Activated naive CD4-positive, alpha-beta T cell treated with Interleukin-2 at 50 U/mL for 16 hours (primary cell): ENCODE results near the gene SYT6.
"Not testable (repeated sequence)": the region's sequence is repeated elsewhere in the genome, so short reads cannot be mapped to it uniquely, and the experiment has no call there.

Experiments used
- DNase-seq: peaks from one replicate; pipeline ENCODE4 v3.0.0-alpha.2; 2020

Gene SYT6

DNA sequence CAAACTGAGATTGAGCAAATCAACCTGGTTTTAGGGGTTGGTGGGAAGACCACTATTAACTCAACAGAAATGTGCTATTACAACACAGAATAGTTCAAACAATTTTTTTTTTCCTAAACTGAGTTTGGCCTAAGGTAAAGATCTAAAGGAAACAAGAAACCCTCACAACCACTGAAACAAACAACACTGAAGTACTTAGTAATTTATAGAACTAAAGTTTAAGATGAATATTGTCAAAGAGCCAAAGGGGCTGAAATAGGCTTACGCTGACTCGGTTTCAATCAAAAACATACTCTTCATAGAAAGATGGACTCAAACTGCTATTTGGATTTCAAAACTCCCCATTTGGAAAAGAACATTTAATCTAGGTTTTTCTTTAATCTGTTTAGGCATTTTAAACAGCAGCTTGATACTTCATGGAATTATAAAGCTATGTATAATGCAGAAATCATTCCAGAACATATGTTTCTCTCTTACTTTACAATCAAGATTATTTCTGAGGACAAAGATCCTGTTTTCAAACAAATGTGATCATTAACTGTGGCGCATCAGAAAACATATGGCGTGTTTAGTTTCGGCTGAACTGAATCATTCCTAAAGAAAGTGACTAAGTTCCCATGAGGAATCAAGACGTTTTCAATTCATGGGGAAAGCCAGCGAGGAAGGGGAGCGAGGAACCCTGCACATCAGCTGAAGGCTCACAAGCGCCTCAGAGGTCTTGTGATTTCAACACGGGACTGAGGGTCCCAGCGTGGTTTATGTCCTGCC, 62.7 kb downstream of the SYT6 start:
- no peak for DNase-seq

DNA sequence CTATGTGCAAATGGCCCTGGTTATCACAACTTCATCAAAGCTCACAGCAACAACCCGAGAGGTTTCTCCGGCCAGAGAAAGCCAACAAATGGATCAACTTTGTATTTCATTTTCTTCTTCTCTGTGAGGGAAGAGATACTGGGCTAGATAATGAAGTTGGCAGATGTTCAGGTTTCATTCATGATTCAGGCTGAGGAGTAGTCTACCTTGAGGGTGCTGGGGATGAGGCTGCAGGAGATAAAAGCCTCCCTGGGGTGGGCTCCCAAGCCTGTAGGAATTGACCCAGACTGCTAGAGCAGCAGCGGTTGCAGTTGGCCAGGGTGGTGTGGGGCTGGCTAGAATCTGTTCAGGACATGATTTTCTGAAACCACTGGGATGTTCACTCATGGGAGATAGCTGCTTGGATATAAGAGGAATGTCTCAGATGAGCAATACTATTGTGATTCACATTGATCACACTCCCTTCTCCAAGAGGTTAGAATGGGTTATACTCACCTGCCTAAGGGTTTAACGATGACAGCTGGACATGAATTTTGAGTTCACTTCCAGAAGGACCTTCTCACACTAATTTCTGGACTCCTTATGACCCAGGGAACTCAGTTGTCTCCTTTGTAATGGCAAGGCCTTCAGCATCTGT, 64.0 kb downstream of the SYT6 start:
- DNase-seq: no peak

DNA sequence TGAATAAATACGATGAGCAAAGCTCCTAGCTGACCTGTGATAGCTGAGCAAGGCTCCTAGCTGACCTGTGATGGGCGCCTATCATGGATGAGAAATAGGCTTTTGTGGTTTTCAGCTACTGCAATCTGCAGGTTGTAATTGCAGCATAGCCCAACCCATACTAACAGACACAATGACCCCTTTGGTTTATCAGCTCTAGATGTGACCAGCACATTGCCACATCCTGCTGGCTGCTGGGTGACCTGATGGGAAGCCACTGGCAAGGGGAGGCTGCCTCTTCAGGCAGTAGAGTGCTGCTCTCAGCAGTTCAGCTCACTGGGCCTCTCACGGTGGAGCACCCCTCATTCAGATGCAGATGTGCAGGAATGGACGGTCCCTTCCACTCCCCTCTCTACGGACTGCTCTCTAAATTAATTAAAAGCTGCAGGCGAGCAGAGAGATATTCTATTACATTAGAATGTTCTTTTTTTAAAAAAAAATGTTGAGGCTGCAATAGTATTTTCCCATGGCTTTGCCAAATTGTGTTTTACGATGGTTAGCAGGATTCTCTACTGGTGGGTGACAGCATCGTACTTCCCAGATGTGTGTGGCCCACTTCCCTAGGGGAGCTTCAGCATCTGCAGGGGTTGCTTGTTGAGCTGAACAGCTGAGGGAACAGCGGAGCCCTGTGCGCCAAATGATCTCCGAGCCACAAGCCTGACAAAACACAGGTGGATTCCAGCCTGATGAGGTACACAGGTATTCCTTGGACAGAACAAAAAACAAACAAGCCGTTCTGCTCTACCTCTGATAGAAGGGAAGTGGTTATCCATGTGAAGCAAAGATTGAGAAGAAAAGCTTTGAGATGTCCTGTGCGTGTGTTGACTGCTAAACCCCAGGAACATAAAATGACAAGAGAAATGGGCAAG, 65.0 kb downstream of the SYT6 start:
- DNase-seq: no peak

DNA sequence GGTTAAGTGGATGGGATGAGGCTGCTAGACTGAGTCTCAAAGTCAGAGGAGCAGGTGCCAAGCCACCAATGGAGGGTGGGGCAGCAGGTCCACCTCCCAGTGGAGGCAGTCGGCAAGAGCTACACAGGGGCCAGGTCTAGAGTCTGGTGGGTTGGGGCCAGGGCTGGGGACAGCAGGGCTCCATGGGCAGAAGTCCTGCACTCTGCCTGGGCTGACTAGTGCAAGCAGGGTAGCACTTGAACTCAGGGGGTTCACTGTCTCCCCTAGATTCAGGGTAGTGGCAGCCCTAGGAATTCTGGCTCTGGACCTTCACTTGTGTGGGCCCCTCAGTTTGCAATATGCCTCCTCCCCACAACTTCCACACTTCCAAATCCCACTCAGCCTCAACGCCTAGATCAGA, 66.2 kb downstream of the SYT6 start:
- no peak for DNase-seq

DNA sequence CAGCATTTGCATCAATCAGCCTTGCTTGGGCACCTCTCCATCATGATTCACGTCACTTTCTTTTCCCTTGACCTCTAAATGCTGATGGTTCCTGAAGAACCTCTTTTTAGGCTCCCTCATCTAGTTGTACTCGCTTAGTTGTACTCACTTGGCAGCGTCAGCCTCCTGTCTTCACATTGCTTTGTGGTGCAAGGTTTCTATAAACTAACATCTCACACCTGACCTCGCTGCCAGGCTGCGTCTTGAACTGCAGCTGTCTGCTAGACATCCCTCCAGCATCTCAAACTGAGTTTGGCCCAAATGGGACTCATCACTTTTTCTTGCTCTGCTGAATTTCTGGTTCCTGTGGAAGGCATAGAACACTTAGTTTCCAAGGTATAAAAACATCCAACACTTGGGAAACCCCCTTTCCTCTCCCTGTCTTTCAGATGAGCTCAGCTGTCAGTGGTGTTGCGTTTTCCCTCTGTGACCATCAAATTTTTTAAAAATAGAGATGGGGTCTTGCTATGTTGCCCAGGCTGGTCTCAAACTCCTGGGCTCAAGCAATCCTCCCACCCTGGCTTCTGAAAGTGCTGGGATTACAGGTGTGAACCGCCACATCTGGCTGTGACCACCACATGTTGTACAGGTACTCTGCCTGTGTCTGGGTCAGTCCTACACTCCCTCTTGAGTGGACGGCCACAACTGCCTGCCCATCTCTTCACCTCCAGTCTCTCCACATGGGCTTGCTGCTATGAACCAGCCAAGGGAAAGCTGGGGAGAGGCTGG, 66.9 kb downstream of the SYT6 start:
- DNase-seq: no peak

DNA sequence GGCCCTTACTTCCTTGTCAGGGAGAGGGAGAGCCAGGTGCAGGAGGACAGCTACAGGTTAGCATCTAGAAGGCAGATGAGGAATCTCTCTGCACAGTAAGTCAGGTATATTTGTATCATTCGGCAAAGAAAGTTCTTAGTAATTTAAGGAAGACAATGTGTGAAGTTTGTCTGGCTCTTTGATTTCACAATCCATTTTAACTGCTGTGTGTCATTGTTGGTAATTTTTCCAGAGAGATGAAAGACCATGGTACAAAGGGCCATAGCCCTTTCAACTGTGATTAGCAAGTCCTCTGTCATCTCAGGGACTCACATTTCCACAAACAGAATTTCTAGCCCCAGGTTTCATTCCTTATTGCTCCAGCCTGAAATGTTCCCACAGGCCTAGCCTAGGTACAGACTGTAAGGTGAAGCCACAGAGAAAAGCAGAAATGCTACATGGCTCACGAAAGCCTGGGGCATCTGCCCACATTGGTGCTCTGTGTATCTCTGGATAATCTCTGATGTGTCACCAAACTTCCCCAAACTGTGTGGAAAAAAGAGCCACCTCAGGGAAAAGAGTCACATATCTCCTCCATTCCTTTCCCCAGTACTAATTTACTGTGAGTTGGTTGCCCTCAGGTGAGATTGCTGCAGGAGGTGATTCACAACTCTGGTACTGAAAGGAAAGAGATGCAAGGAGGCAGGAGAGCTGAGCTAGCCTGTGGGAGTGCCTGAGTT, 70.6 kb downstream of the SYT6 start:
- DNase-seq: no peak

DNA sequence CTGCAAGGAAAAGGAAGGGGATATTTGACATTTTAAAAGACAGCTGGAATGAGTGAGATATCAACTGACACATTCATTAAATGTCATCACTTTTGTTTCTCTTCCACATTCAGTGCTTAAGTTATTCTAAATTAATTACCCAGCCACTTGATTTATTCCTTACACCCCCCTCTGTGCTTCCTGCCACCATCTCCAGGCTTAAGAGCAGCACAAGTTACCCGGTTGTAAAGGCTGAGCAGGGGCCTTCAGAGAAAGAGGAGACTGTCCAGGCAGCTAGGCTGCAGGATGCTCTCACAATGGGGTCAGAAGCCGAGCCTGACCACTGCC, 71.4 kb downstream of the SYT6 start:
- DNase-seq: no peak

DNA sequence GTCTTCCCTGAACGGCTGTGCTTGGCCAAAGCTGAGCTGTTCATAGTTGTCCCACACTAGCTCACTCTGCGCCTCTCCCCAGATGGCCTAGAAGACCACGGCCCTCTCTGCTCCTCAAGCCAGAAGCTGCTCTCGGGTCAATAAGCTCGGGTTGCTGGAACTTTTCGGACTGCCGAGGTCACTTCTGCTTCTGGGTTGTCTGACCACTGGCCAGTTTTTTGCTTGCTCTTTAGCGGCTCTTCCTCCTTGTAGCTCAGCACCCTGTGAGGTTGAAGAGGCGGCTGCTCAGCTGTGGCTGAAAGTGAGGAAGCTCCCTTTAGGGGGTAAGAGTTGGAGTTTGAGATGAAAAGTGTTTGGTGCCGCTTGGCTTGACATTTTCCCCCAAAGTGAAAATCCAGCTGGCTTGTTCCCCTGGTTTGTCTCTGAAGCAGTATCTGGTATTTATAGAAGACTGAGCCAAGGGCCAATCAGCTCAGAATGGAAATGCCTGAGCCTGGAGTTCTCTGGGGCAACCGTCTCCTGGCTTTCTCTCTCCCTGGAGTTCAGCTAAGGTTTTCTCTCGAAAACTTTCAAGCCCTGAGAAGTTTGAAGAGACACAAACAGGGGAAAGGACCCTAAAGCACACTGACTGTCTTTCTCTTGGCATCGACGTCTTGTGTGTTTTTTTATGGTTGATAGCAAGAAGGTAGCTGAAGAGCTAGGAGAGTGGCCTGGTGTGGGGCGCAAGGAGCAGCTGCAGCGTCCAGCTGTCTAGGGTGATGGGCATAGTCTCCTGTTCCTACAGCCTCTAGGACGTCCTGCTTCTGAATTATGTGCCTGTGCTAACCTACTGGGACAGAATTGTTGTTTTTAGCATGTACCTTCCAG, 72.0 kb downstream of the SYT6 start:
- DNase-seq: no peak

DNA sequence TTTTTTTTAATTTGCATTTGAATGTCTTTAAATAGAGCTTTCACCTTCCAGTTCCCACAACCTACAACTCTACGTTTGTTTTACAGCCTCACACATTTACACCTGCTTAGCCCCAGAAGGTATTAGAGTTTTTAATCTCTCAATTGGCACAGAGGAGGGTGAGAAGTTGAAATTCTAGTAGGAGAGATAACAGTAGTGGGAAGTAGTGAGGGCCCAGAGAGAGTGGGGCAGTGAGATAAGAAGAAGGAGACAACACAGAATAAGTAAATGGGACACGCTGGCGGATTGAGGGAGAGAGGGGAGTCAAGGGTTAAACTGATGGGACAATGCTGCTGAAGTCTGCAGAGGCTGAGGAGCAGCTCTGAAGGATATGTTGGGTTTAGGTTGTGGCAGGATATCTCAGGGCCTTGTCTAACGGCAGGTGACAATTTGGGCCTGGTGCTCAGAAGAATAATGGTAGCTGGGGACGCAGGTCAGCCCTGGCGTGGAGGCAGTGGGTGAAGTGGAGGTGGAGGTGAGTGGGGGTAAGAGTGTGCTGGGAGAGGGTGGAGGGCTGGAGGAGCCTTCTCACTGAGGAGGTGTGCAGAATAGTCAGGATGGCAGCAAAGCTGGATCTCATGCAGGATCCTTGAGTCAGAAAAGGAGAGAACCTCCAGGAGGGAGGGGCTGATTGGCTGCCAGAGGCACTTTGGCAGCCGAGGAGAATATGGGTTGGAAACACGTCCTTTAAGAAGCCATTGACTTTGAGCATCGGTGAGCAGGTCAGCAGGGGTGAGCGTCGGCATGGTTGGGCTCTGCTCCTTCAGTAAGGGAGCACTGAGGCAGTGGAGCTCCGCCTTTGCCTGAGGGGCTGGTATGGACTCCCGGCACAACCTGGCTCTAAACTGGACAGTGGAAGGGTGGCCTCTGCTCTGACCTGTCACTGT, 72.9 kb downstream of the SYT6 start:
- no peak for DNase-seq

DNA sequence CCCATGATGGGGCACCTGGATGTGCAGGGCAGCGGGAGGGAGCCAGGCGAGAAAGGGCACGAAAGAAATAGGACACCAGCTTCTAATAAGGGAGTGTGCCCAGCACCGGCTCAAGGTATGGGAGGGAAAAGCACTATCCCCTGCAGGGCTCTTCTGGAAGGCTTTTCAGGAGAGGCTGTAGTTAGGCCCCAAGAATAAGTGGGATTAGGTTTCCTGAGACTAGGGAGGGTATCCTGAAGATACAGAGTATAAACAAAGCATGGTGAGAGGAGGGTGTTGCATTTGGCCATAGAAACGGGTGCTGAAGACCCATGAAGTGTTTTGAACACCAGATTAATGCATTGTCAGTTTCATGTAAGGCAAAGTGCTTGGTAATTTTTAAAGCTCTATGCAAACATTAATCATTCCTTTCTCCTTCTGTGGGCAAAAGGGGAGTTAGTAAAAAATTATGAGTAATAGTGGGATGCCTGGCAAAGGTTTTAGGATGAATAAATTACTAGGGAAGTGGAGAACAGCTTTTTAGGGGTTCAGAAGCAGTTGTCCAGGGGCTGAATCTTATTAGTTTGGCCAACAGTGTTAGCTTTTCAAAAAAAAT, 74.0 kb downstream of the SYT6 start:
- DNase-seq: no peak

DNA sequence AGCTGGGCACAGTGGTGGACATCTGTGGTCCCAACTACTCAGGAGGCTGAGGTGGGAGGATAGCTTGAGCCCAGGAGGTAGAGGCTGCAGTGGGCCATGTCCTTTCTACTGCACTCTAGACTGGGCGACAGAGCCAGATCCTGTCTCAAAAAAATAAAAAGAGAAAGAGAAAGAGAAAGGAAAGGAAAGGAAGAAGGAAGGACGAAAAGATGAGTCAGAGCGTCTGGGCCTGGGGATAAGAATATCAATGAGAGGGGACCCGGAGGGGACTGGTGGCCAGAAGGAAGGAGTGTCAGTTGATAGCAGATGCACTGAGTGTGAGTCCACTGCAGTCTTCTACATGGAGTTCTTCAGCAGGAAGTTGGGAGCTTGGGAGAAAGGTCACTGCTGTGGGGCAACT, 75.6 kb downstream of the SYT6 start:
- DNase-seq: no peak

DNA sequence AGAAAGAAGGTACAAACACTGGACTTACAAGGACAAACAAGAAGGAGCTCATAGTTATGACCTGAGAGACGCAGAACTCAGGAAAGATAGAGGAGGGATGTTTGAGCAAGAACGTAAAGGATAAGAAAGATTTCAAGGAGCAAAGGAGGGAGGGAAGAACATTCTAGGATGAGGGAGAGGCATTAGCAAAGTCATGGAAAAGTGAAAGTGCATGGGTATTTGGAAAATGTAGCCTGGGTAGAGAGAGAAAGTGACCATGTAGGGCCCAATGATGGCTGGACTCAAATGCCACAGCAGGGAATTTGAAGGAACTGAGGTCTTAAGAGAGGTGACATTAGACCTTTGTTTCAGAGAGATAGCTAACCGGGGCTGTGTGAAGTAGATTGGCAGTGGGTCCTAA, 76.5 kb downstream of the SYT6 start:
- no peak for DNase-seq

DNA sequence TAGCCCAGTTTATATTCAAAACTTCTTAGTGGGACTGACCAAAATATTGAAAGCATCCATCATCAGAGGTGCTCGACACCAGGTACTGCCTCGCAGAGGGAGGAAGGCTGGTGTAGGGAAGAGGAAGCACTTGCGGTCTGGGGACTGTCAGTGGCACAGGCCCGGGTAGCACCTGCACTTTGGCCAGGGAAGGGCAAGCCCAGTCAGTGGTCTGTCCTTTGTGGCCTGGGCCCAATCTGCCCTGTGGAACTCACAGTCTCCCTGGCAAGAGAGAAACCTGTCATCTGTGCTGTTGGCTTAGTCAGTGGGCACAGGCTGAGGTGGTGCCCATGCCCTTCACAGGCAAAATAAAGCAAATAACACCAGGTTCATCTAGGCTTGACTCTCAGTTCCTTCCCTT, 77.4 kb downstream of the SYT6 start:
- DNase-seq: no peak

DNA sequence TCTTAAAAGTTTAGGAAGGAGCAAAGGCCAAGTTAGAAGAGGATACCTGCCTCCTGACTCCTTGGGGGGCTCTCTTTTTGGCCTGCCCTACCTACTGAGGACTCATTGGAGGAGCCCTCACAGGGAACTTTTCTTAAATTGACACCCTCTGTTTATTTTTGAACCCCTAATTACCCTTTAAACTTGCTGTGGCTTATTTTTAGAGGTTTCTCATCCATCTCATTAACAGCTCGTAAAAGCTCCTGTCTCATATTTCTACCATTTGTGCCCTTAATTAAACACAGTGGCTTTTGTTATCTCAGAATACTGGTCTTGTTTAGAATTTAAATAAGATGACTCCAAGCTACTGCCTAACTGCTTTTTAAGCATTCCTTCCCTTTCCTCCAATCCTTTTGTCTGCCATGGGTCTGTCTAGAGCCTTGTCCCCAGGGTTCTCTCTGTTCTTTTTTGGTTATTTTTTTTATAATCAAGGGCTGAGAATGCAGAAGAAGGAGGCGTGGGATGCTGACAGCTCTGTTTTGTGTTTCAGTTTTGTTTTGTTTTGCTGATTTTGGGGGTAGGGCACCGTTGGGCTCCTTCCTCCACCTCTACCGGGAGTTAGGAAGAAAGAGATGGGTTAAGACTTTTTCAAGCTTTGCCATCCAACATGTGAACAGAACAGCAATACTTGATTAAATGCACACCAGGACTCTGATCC, 78.0 kb downstream of the SYT6 start:
- no peak for DNase-seq

DNA sequence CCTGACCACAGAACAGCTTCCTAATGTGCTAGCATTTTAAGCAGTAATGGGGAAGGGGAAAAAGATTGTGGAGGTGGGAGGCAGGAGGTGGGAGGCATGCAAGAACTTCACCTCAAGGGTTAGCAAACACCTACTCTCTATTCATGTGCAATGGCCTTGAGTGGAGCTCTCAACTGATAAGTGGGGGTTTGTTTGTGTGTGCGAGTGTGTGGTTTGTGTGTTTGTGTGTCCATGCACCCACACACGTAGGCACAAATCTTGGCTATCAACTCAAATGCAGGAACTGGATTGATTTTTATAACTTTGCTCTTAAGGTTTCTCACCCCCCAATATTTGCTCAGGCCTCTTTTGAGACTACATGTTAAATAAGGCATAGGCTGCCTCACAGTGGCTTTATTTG, 78.6 kb downstream of the SYT6 start:
- no peak for DNase-seq

DNA sequence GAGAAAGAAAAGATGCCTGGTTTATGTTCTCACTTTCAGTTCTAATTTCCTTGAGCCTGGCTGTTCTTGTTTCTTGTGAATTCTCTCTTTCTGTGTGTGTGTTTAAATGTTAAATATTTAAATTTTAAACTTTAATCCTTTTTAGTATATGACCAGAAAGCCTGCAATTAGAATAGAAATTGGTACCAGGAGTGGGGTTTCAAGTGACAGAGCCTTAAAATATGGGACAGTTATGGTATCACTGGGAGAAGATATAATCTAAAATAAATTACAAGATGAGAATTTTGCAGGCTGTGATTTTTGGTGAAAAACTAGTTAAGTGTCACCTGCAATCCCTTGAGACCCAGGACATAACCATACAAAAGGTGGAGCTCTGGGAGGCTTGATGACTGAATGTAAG, 81.4 kb downstream of the SYT6 start:
- DNase-seq: no peak

DNA sequence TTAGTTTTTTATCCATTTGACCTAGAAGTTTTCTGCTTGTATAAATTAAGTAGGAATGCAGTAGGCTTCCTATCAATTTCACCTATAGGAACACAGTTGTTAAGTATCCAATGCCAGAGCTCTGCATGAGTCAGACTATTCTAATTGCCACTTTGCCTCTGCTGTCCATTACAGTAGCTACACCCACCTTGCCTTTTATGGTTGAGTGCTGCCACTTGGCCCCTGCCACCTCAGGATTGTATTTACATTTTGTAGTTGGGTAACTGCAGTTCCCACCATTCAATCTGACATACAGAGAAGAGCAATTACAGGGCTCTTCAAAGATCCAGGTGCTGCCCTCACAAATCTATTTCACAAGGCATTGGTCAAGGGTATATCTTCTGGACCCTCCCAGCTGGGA, 83.9 kb downstream of the SYT6 start:
- DNase-seq: not testable (repeated sequence)

DNA sequence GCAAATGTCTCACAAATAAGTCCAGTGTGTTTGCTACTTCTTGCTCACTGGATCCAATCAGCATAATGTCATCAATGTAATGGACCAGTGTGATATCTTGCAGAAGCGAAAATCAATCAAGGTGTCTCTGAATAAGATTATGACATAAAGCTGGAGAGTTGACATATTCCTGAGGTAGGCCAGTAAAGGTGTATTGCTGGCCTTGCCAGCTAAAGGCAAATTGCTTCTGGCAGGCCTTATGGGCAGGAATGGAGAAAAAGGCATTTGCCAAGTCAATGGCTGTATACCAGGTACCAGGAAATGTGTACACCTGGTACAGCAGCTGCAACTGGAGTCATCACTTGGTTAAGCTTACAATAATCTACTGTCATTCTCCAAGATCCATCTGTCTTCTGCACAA, 85.0 kb downstream of the SYT6 start:
- not testable (repeated sequence) for DNase-seq

DNA sequence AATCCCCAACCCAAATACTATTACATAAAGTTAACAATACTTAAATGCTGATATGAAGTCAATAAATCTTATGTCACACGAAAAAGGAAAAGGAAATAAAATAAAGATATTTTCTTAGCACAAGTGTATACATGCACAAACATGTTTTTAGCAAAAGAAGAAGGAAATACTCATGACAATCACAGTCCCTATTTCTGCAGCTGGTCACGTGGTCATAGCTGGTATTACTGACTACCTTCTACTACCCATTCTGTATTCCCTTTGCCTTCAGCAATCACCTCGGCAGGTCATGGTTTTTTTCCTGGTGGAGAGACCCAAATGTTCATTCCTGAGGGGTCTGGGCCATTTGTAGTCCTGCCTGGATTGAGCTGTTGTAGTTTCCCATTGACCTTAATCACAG, 88.0 kb downstream of the SYT6 start:
- not testable (repeated sequence) for DNase-seq
